ENCODE measurements around the gene FEM1A. TPM values are rescaled to one million over a fixed set of nuclear protein-coding genes. Genes with fewer than 3 reads are reported as not detected.

The FEM1A gene
- total and polyA plus RNA-seq, 9 of the 15 experiments (the other 6 are each of a cell fraction or from before 2014, with no cell fraction given): 0.08 to 19.0 (median 6.8) TPM

- peak; percentile 76 for TF ChIP-seq NFYB (IDR thresholded peaks at IDR 0.05; ENCODE audit: extremely low read depth, insufficient read length)
- no peak for TF ChIP-seq RFX1 (IDR thresholded peaks at IDR 0.05)
- no peak for TF ChIP-seq ZNF174 (CRISPR knock-in tag; IDR thresholded peaks at IDR 0.05)
- TF ChIP-seq MAX (CRISPR knock-in tag; IDR thresholded peaks at IDR 0.05): peak; percentile 70; the same call in 1 of the 2 replicates
- peak; percentile 35; the same call in 1 of the 2 replicates for TF ChIP-seq CUX1 (CRISPR knock-in tag; IDR thresholded peaks at IDR 0.05)
- TF ChIP-seq ZNF609 (CRISPR knock-in tag; IDR thresholded peaks at IDR 0.05; ENCODE audit: borderline replicate concordance): no peak
- no peak for TF ChIP-seq ZNF347 (CRISPR knock-in tag; IDR thresholded peaks at IDR 0.05; ENCODE audit: low read depth)
- 0 out of 2 replicates have a peak, but pooled peaks have one; percentile 67 for TF ChIP-seq ATF6 (CRISPR knock-in tag; IDR thresholded peaks at IDR 0.05)
- peak; percentile 98 for TF ChIP-seq ZBTB12 (CRISPR knock-in tag; IDR thresholded peaks at IDR 0.05)
- TF ChIP-seq GTF2B (IDR thresholded peaks at IDR 0.05; ENCODE audit: extremely low read depth, insufficient read length): no peak
- no peak for TF ChIP-seq NCOA2 (IDR thresholded peaks at IDR 0.05; ENCODE audit: partially characterized antibody in 2 of 2)
Observed at GRCh38 chr19:4791183-4792018, at the start of gene FEM1A (continued).
